WTC11 (cell line): ENCODE results near the gene CD300H. TPM values are rescaled to one million over a fixed set of nuclear protein-coding genes. Genes with fewer than 3 reads are reported as not detected.

Source experiments
- ATAC-seq: fragments of 200-7000 bp; cut with Tn5 transposase; 2 replicates; pipeline ENCODE4 v1.10.0; 2021; ENCODE audit warnings: mild to moderate bottlenecking, moderate library complexity
- CTCF ChIA-PET: fragments of 300-600 bp; sonication (Branson Sonifier 250); formaldehyde crosslinking; loops from one replicate; lab custom pipeline; 2021; ENCODE audit warnings: antibody characterized with exemption; lab: Charles Lee
- POLR2A ChIA-PET: fragments of 350-600 bp; sonication (Branson Sonifier 250); formaldehyde crosslinking; loops from one replicate; lab custom pipeline; 2021; ENCODE audit warnings: antibody characterized with exemption; lab: Charles Lee
- DNase-seq: peaks from one replicate; pipeline ENCODE4 v3.0.0; 2021; ENCODE audit warnings: low spot score
- H3K27ac Mint-ChIP-seq: 2 replicates; pipeline ENCODE4 v1.8.0; 2021; ENCODE audit warnings: mixed read lengths
- H3K27me3 Mint-ChIP-seq: 2 replicates; pipeline ENCODE4 v1.8.0; 2021; ENCODE audit warnings: low read depth, mild to moderate bottlenecking, moderate library complexity, mixed read lengths
- H3K36me3 Mint-ChIP-seq: 2 replicates; pipeline ENCODE4 v1.8.0; 2021; ENCODE audit warnings: mixed read lengths
- H3K4me1 Mint-ChIP-seq: 2 replicates; pipeline ENCODE4 v1.8.0; 2022; ENCODE audit warnings: mixed read lengths
- H3K4me3 Mint-ChIP-seq: 2 replicates; pipeline ENCODE4 v1.8.0; 2021; ENCODE audit warnings: mild to moderate bottlenecking, moderate library complexity, mixed read lengths
- H3K9me3 Mint-ChIP-seq: 2 replicates; pipeline ENCODE4 v1.8.0; 2021; ENCODE audit warnings: mixed read lengths
- AFF4 ChIP-seq: sonication (generic); formaldehyde crosslinking; IDR thresholded peaks from 2 replicates; pipeline ENCODE4 v1.8.1; 2023; ENCODE audit warnings: mild to moderate bottlenecking, missing genetic modification reagents, borderline replicate concordance
- ATF1 ChIP-seq: sonication (generic); formaldehyde crosslinking; IDR thresholded peaks from 2 replicates; pipeline ENCODE4 v1.8.1; 2023; ENCODE audit warnings: mild to moderate bottlenecking, moderate library complexity, missing genetic modification reagents
- E2F1 ChIP-seq: sonication (generic); formaldehyde crosslinking; IDR thresholded peaks from 2 replicates; pipeline ENCODE4 v1.8.0; 2022; ENCODE audit warnings: mild to moderate bottlenecking, missing genetic modification reagents
- E2F4 ChIP-seq: sonication (generic); formaldehyde crosslinking; IDR thresholded peaks from 2 replicates; pipeline ENCODE4 v1.8.1; 2022; ENCODE audit warnings: low read depth, mild to moderate bottlenecking, moderate library complexity, missing genetic modification reagents, borderline replicate concordance
- E2F5 ChIP-seq: sonication (generic); formaldehyde crosslinking; IDR thresholded peaks from 2 replicates; pipeline ENCODE4 v1.8.1; 2022; ENCODE audit warnings: mild to moderate bottlenecking, moderate library complexity, missing genetic modification reagents
- EMX1 ChIP-seq: fragments of 250-450 bp; sonication (Bioruptor Pico); IDR thresholded peaks from 2 replicates; pipeline ENCODE4 v1.8.0; 2021; ENCODE audit warnings: mild to moderate bottlenecking
- GTF2I ChIP-seq: fragments of 250-450 bp; sonication (Bioruptor Pico); conservative IDR thresholded peaks from 2 replicates; pipeline ENCODE4 v1.4.0; 2021; ENCODE audit warnings: mild to moderate bottlenecking
- HMGA2 ChIP-seq: fragments of 250-450 bp; sonication (Bioruptor Pico); IDR thresholded peaks from 2 replicates; pipeline ENCODE4 v1.4.0; 2021; ENCODE audit warnings: mild to moderate bottlenecking, moderate library complexity
- JAZF1 ChIP-seq: fragments of 250-450 bp; sonication (Bioruptor Pico); IDR thresholded peaks from 2 replicates; pipeline ENCODE4 v1.9.0; 2021; ENCODE audit warnings: moderate library complexity, mild to moderate bottlenecking, inconsistent platforms
- KAT7 ChIP-seq: sonication (generic); formaldehyde crosslinking; IDR thresholded peaks from 2 replicates; pipeline ENCODE4 v1.8.1; 2023; ENCODE audit warnings: missing genetic modification reagents, mild to moderate bottlenecking, borderline replicate concordance
- MXD4 ChIP-seq: fragments of 250-450 bp; sonication (Bioruptor Pico); IDR thresholded peaks from 2 replicates; pipeline ENCODE4 v1.8.0; 2021; ENCODE audit warnings: mild to moderate bottlenecking, moderate library complexity, borderline replicate concordance
- PREB ChIP-seq: sonication (generic); formaldehyde crosslinking; IDR thresholded peaks from 2 replicates; pipeline ENCODE4 v1.8.1; 2022; ENCODE audit warnings: mild to moderate bottlenecking, missing genetic modification reagents, moderate library complexity, borderline replicate concordance
- TP53 ChIP-seq: sonication (generic); formaldehyde crosslinking; IDR thresholded peaks from 2 replicates; pipeline ENCODE4 v1.8.1; 2023; ENCODE audit warnings: mild to moderate bottlenecking, missing genetic modification reagents
- USF1 ChIP-seq: sonication (generic); formaldehyde crosslinking; IDR thresholded peaks from 2 replicates; pipeline ENCODE4 v1.8.0; 2022; ENCODE audit warnings: mild to moderate bottlenecking, missing genetic modification reagents
- ZBTB43 ChIP-seq: sonication (generic); formaldehyde crosslinking; IDR thresholded peaks from 2 replicates; pipeline ENCODE4 v1.8.1; 2023; ENCODE audit warnings: mild to moderate bottlenecking, missing genetic modification reagents
- ZNF138 ChIP-seq: sonication (generic); formaldehyde crosslinking; conservative IDR thresholded peaks from 2 replicates; pipeline ENCODE4 v1.8.1; 2022; ENCODE audit warnings: mild to moderate bottlenecking, moderate library complexity, missing genetic modification reagents
- ZNF219 ChIP-seq: sonication (generic); formaldehyde crosslinking; IDR thresholded peaks from 2 replicates; pipeline ENCODE4 v1.8.0; 2023; ENCODE audit warnings: missing genetic modification reagents, mild to moderate bottlenecking, borderline replicate concordance
- ZNF317 ChIP-seq: sonication (generic); formaldehyde crosslinking; IDR thresholded peaks from 2 replicates; pipeline ENCODE4 v1.8.1; 2023; ENCODE audit warnings: low read depth, mild to moderate bottlenecking, moderate library complexity, missing genetic modification reagents, borderline replicate concordance
- total RNA-seq: library from RNA; stranded (reverse); gene quantifications from 3 replicates; pipeline ENCODE4 v1.2.3, GENCODE V29; 2021
- TF ChIP-seq, protein P1 (sequence below): sonication (generic); formaldehyde crosslinking; IDR thresholded peaks from 2 replicates; pipeline ENCODE4 v1.8.0; 2022; ENCODE audit warnings: mild to moderate bottlenecking, missing genetic modification reagents
- TF ChIP-seq, protein P2 (sequence below): sonication (generic); formaldehyde crosslinking; conservative IDR thresholded peaks from 2 replicates; pipeline ENCODE4 v1.8.1; 2023; ENCODE audit warnings: mild to moderate bottlenecking, low read depth, missing genetic modification reagents, moderate library complexity

CD300H gene
- total RNA-seq, 1 experiment from 2014 or later, result not detected

DNA sequence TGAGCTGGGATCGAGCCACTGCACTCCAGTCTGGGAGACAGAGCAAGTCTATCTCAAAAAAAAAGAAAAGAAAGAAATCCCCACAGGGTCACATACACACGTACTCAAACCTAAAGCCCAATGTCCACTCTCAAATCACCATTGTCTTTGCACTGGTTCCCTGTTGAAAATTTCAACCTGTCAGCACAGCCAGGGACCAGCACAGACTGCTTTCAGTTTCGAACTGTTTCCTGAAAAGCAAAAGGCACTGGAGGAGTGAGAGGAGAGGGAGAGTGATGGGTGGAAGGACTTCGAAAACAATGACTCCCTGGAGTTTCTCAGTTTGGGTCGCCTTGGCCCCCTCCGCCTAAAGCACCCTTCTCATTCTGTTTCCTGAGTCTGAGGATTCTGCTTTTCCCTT lies 12.4 kb downstream of the CD300H start:
- Mint-ChIP-seq H3K4me1 (peaks cover 21% of the 10 kb centered on the region), H3K27ac (no peak overlapping the region), H3K9me3 (peaks cover 23% of the 10 kb centered on the region), H3K27me3 (peaks cover 54% of the 10 kb centered on the region), H3K36me3 (peaks cover 17% of the 10 kb centered on the region), H3K4me3 (no peak overlapping the region)
- DNase-seq (no peak), ATAC-seq (no peak)
- ChIA-PET CTCF (interaction anchor here (5.6 kb wide), 1 partner anchor 11 kb away, joined by 23 read pairs; no protein-coding TSS in a partner anchor), POLR2A (interaction anchor here (0.7 kb wide), 1 partner anchor 24 kb away, joined by 3 read pairs; the partner anchor contains the start of gene CD300LB)
- TF ChIP-seq AFF4 (CRISPR knock-in tag), result no peak
- no peak for TF ChIP-seq EMX1 (CRISPR knock-in tag)
- no peak for TF ChIP-seq TP53
- no peak for TF ChIP-seq USF1 (CRISPR knock-in tag)
- TF ChIP-seq, protein P1, sequence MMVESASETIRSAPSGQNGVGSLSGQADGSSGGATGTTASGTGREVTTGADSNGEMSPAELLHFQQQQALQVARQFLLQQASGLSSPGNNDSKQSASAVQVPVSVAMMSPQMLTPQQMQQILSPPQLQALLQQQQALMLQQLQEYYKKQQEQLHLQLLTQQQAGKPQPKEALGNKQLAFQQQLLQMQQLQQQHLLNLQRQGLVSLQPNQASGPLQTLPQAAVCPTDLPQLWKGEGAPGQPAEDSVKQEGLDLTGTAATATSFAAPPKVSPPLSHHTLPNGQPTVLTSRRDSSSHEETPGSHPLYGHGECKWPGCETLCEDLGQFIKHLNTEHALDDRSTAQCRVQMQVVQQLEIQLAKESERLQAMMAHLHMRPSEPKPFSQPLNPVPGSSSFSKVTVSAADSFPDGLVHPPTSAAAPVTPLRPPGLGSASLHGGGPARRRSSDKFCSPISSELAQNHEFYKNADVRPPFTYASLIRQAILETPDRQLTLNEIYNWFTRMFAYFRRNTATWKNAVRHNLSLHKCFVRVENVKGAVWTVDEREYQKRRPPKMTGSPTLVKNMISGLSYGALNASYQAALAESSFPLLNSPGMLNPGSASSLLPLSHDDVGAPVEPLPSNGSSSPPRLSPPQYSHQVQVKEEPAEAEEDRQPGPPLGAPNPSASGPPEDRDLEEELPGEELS, result no peak
- TF ChIP-seq GTF2I (CRISPR knock-in tag), result no peak
- TF ChIP-seq MXD4 (CRISPR knock-in tag), result no peak
- no peak for TF ChIP-seq ATF1
- TF ChIP-seq KAT7 (CRISPR knock-in tag), result no peak
- no peak for TF ChIP-seq E2F1
- TF ChIP-seq ZNF317 (CRISPR knock-in tag), result no peak
- no peak for TF ChIP-seq E2F5 (CRISPR knock-in tag)
- TF ChIP-seq HMGA2 (CRISPR knock-in tag), result no peak
- TF ChIP-seq, protein P2, sequence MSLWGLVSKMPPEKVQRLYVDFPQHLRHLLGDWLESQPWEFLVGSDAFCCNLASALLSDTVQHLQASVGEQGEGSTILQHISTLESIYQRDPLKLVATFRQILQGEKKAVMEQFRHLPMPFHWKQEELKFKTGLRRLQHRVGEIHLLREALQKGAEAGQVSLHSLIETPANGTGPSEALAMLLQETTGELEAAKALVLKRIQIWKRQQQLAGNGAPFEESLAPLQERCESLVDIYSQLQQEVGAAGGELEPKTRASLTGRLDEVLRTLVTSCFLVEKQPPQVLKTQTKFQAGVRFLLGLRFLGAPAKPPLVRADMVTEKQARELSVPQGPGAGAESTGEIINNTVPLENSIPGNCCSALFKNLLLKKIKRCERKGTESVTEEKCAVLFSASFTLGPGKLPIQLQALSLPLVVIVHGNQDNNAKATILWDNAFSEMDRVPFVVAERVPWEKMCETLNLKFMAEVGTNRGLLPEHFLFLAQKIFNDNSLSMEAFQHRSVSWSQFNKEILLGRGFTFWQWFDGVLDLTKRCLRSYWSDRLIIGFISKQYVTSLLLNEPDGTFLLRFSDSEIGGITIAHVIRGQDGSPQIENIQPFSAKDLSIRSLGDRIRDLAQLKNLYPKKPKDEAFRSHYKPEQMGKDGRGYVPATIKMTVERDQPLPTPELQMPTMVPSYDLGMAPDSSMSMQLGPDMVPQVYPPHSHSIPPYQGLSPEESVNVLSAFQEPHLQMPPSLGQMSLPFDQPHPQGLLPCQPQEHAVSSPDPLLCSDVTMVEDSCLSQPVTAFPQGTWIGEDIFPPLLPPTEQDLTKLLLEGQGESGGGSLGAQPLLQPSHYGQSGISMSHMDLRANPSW (CRISPR knock-in tag), result no peak
- TF ChIP-seq E2F4 (CRISPR knock-in tag), result no peak
- no peak for TF ChIP-seq ZNF138 (CRISPR knock-in tag)
- no peak for TF ChIP-seq ZNF219 (CRISPR knock-in tag)
- no peak for TF ChIP-seq PREB
- no peak for TF ChIP-seq ZBTB43
- no peak for TF ChIP-seq JAZF1 (CRISPR knock-in tag)
